Activated CD4-positive, CD25-positive, alpha-beta regulatory T cell treated with anti-CD3 and anti-CD28 coated beads, Interleukin-2, amount 50 U/mL, for 16 hours (primary cell): ENCODE data around the gene GPN1.
A peak's percentile ranks its signal among the peaks of the same experiment; 100 is the strongest.
"Not testable (repeated sequence)": the region's sequence is repeated elsewhere in the genome, so short reads cannot be mapped to it uniquely, and the experiment has no call there.

Source experiments
- DNase-seq: peaks from one replicate; pipeline ENCODE4 v3.0.0-alpha.2; 2020; ENCODE audit warnings: low read depth, low spot score

Gene GPN1

DNA sequence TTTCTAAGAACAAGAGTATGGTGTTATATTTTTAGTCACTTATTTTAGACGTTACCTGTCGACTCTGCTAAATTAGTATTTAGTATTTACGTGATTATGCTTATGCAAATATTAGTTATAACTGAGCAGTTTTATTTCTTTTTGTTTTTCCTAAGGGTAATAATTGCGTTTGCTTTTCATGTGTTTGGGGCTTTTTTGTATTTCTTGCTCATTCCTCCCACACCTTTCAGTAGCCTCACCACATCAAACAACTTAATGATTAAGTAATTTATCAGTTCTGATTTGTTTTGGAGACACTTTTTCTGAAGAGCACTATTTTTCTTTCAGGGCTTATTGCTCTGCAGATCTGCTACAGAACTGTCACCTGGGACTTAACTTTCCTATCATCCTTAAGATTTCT, 42.4 kb downstream of the GPN1 start:
- no peak for DNase-seq

GRCh38 chr2:27672723-27673486, 44.1 kb downstream of the GPN1 start:
- no peak for DNase-seq

DNA sequence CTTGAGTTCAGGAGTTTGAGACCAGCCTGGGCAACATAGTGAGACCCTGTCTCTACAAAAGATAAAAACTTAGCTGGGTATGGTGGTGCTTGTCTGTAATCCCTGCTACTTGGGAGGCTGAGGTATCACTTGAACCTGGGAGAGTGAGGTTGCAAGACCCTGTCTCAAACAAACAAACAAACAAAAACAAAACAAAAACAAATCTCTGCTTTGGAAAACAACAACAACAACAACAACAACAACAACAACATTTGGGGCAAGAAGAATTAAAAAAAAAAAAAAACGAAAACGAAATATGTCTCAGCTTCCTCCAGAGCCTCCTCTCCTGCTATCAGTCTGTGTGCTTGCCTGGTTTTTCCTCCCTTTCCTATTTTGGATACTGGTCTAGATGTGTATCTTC, 51.7 kb downstream of the GPN1 start:
- no peak for DNase-seq

DNA sequence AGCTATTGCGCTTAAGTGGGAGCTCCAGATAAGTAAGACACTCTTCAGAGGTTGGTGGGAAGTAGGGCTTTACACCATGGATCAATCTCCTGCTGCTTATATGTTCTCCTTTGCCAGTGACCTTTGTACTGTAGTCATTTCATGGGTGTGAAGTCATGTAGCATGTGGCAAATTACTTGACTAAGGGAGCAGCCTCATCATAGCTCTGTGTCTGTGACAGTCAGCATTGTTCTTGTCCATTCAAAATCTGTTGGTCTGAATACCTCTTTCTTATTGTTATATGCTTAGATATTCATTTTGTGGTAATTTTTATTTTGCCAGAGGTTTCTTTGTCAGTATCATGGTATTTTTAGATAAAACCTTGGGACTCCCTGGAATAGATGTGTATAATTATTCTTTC, 53.0 kb downstream of the GPN1 start:
- no peak for DNase-seq

GRCh38 chr2:27682334-27682771, 53.5 kb downstream of the GPN1 start:
- DNase-seq: not testable (repeated sequence)

GRCh38 chr2:27683390-27684071, 54.7 kb downstream of the GPN1 start:
- peak; percentile 85 for DNase-seq

GRCh38 chr2:27685006-27685405, 56.2 kb downstream of the GPN1 start:
- DNase-seq: not testable (repeated sequence)

DNA sequence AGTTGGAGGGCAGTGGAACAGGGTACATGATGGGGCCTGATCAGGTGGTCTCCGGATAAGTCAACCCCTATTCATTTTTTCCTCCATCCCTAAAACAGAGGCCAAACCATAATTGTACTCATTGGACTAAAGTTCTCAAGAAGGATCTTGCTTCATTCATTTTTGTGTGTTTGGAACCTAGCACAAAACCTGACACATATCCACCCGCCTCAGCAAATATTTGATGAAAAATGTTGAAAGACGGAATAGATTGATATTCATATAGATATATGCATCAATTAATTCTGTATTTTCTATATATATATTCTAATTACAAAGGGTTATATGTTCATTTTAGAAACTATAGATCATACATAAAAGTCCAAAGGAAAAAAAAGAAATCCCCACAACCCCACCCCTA, 56.7 kb downstream of the GPN1 start:
- DNase-seq: no peak

DNA sequence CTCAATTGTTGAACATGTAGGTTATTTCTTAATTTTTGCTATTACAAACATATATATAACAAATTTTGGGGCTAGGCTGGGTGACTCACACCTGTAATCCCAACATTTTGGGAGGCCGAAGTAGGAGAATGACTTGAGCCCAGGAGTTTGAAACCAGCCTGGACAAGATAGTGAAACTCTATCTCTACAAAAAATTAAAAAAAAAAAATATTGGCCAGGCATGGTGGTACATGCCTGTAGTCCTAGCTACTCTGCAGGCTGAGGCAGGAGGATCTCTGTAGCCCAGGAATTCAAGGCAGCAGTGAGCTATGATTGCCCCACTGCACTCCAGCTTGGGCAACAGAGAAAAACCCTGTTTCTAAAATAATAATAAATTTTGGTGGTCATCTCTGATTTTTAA, 58.4 kb downstream of the GPN1 start:
- no peak for DNase-seq

DNA sequence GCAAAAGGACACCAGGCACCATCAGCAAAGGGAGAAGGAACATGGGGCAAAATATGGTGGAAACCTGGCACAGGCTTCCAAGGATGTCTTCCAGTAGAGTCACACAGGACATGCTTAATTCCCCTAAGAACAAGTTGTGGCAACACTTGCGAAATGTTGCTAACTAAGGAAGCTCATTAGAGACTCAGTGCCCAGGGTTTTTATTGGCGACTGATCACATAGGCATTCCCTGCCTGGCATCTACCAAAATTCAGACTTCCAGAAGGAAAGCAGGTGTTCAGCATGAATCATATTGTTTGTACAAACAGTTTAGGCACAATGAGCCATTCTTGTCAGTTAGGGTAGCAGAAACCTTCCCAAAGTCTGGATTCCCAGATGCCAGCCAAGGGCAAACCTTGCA, 60.6 kb downstream of the GPN1 start:
- no peak for DNase-seq

DNA sequence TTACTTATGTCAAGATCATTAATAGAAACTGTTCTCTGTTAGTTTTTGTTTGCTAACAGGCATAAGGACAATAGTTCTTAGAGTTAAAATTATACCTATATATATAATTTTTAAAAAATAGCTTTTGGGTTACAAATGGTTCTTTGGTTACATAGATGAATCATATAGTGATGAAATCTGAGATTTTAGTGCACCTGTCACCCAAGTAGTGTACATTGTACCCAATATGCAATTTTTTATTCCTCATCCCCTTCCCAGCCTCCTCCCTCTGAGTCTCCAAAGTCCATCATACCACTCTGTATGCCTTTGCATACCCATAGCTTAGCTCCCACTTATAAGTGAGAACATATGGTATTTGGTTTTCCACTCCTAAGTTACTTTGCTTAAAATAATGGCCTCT, 61.2 kb downstream of the GPN1 start:
- no peak for DNase-seq

DNA sequence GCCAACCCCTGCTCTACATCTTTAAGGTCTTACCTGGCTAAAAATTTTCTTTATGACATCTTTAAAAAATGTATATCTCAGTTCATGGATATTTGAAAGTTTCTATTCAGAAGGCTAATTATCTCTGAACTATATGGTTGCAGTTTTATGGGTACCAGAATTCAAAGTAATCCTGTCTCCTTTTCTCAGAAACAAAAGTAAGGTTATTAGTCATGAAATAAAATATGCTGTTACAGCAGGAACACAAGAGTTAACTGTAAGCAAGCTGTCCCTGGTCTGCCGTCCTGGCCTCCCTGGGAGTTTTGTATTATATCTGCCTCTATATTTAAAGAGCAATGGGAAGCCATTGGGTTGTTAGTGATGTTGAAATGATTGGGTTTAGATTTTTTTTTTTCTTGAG, 68.8 kb downstream of the GPN1 start:
- no peak for DNase-seq
